Measurements from ENCODE around the gene STARD13.

DNA sequence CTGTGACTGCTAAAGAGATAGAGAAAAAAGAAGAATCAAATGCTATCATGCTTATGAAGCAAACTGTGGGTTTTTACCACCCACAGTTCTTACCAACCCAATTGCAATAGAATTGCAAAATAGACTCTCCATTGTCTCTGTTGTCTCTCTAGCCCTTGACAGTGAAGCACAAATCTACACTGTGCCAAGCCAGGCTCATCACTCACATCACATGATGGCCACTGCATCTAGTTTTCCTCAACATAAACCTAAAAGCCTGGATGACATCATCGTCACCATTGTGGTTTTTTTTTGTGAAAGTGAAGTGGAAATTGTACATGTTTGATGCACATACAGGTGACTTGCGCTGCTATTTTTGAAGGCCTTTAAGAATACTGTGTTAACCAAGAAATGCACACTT, 213.3 kb downstream of the STARD13 start:
- TF ChIP-seq EZH2 (IDR thresholded peaks at IDR 0.05; ENCODE audit: low read length), result no peak
- TF ChIP-seq, protein P1, sequence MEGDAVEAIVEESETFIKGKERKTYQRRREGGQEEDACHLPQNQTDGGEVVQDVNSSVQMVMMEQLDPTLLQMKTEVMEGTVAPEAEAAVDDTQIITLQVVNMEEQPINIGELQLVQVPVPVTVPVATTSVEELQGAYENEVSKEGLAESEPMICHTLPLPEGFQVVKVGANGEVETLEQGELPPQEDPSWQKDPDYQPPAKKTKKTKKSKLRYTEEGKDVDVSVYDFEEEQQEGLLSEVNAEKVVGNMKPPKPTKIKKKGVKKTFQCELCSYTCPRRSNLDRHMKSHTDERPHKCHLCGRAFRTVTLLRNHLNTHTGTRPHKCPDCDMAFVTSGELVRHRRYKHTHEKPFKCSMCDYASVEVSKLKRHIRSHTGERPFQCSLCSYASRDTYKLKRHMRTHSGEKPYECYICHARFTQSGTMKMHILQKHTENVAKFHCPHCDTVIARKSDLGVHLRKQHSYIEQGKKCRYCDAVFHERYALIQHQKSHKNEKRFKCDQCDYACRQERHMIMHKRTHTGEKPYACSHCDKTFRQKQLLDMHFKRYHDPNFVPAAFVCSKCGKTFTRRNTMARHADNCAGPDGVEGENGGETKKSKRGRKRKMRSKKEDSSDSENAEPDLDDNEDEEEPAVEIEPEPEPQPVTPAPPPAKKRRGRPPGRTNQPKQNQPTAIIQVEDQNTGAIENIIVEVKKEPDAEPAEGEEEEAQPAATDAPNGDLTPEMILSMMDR (optimal IDR thresholded peaks at IDR 0.05 in 1 of 3, IDR thresholded peaks at IDR 0.05 in 1 of 3, conservative IDR thresholded peaks at IDR 0.05 in 1 of 3; ENCODE audit: extremely low read depth in 1 of 3, insufficient read depth in 2 of 3, low read length in 3 of 3), result no peak
